Activated naive CD4-positive, alpha-beta T cell treated with anti-CD3 and anti-CD28 coated beads, Interleukin-2, amount 50 U/mL, for 72 hours (primary cell): ENCODE data around the gene PDLIM4. TPM values are rescaled to one million over a fixed set of nuclear protein-coding genes. Genes with fewer than 3 reads are reported as not detected.

Experiments
- total RNA-seq, 2 donors: library from RNA; stranded (reverse); gene quantifications; one replicate each; pipeline ENCODE4 v1.2.3, GENCODE V29; 2022

The PDLIM4 gene
- total RNA-seq, 2 donors from 2014 or later = not detected

Other genes starting within 250 kb of the PDLIM4 start
- 1 to 10 TPM; 1.8 to 3.5 TPM for gene ACSL6, start 246.0 kb upstream of the PDLIM4 start, total RNA-seq
- 1 to 10 TPM in 1 of 2 donors, not detected in 1; 9.7 TPM for gene IL3, start 197.0 kb upstream of the PDLIM4 start, total RNA-seq
- 10 to 100 TPM in 1 of 2 donors, 1 to 10 TPM in 1; 8.4 to 39.7 TPM for gene CSF2, start 183.9 kb upstream of the PDLIM4 start, total RNA-seq
- 10 to 100 TPM in 1 of 2 donors, under 1 TPM in 1; 0.91 to 21.6 TPM for gene P4HA2, start 29.8 kb upstream of the PDLIM4 start, total RNA-seq
- gene SLC22A4, start 36.7 kb downstream of the PDLIM4 start, total RNA-seq = 1 to 10 TPM; 1.5 to 1.9 TPM
- gene SLC22A5, start 112.0 kb downstream of the PDLIM4 start, total RNA-seq = 1 to 10 TPM; 3.1 to 5.5 TPM
- gene IRF1, start 233.1 kb downstream of the PDLIM4 start, total RNA-seq = 100 to 1,000 TPM; 107 to 156 TPM